Karpas-422 (cell line): ENCODE results near the gene PRR16. TPM values are rescaled to one million over a fixed set of nuclear protein-coding genes. Genes with fewer than 3 reads are reported as not detected.

ENCODE experiments used
- DNase-seq: peaks from one replicate; pipeline ENCODE4 v3.0.0-alpha.2; 2015
- H2AFZ ChIP-seq: fragments of 200-600 bp; sonication (generic); 2 replicates; pipeline ENCODE4 v1.6.1; 2014; ENCODE audit warnings: antibody characterized with exemption, low read length, mixed read lengths
- H3K27ac ChIP-seq: fragments of 200-600 bp; sonication (generic); 2 replicates; pipeline ENCODE4 v1.5.1; 2014; ENCODE audit warnings: mild to moderate bottlenecking, low read length, moderate library complexity
- H3K27me3 ChIP-seq: fragments of 200-600 bp; sonication (generic); 2 replicates; pipeline ENCODE4 v1.6.1; 2014; ENCODE audit warnings: low read length, mixed read lengths
- H3K36me3 ChIP-seq: fragments of 200-600 bp; sonication (generic); 2 replicates; pipeline ENCODE4 v1.6.1; 2014; ENCODE audit warnings: low read length, mixed read lengths; ENCODE audit not compliant: insufficient read depth
- H3K4me1 ChIP-seq: fragments of 200-600 bp; sonication (generic); 2 replicates; pipeline ENCODE4 v1.6.1; 2014; ENCODE audit warnings: mild to moderate bottlenecking, low read length, mixed read lengths
- H3K4me2 ChIP-seq: fragments of 200-600 bp; sonication (generic); 2 replicates; pipeline ENCODE4 v1.6.1; 2014; ENCODE audit warnings: low read length, low read depth, mild to moderate bottlenecking; ENCODE audit not compliant: poor library complexity, severe bottlenecking
- H3K4me3 ChIP-seq: fragments of 200-600 bp; sonication (generic); 2 replicates; pipeline ENCODE4 v1.5.1; 2014; ENCODE audit warnings: mild to moderate bottlenecking, antibody characterized with exemption, low read length, mixed read lengths
- H3K79me2 ChIP-seq: fragments of 200-600 bp; sonication (generic); 2 replicates; pipeline ENCODE4 v1.6.1; 2014; ENCODE audit warnings: mild to moderate bottlenecking, low read length, mixed read lengths
- H3K9ac ChIP-seq: fragments of 200-600 bp; sonication (generic); 2 replicates; pipeline ENCODE4 v1.6.0; 2014; ENCODE audit warnings: low read length
- H3K9me2 ChIP-seq: fragments of 200-600 bp; sonication (generic), shearing (Covaris generic); replicated peaks from 2 replicates; pipeline ENCODE4 v1.6.0; 2014; ENCODE audit warnings: mild to moderate bottlenecking, low read length, moderate library complexity; ENCODE audit not compliant: insufficient read depth
- H3K9me3 ChIP-seq: fragments of 300-700, 200-600 bp; sonication (generic); 2 replicates; pipeline ENCODE4 v1.6.1; 2014; ENCODE audit warnings: low read length, mixed read lengths
- H4K20me1 ChIP-seq: fragments of 200-600 bp; sonication (generic); 2 replicates; pipeline ENCODE4 v1.6.1; 2014; ENCODE audit warnings: mild to moderate bottlenecking, antibody characterized with exemption, low read length, low read depth; ENCODE audit not compliant: insufficient read depth
- total RNA-seq: library from RNA; depleted of rRNA; stranded (reverse); fragments of >200 nt; shearing (Covaris generic); gene quantifications from 2 replicates; pipeline ENCODE4 v1.2.3, GENCODE V29; 2014; ENCODE audit warnings: low replicate concordance

PRR16 gene
- total RNA-seq, 1 experiment from 2014 or later = not detected

DNA sequence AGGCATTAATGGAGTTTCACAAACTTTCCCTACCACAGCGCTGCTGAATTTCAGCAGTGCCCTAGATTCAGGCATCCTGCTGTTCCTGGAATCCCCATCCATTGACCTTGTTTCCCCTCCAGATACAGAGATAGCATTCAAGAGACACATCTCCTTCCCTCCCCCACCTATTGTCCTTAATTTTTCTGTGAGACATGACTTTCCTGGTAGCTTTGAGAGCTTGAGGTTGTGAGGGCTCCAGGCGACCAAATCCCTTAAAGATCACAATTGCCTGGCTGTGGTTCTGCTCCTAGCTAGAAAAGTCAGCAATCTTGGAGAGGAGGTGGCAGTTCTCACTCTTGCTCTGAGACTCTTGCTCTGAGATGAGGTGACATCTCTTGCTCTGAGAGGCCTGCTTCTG is 48.0 kb downstream of the PRR16 start:
- Histone ChIP-seq H3K4me3 (no peak overlapping the region), H3K9me3 (no peaks in the 10 kb centered on the region), H2AFZ (no peak overlapping the region), H3K27ac (no peak overlapping the region), H4K20me1 (no peaks in the 10 kb centered on the region), H3K79me2 (no peaks in the 10 kb centered on the region), H3K36me3 (no peaks in the 10 kb centered on the region), H3K4me2 (no peak overlapping the region), H3K9ac (no peak overlapping the region), H3K4me1 (no peaks in the 10 kb centered on the region), H3K9me2 (no peaks in the 10 kb centered on the region), H3K27me3 (no peaks in the 10 kb centered on the region)
- DNase-seq = no peak

DNA sequence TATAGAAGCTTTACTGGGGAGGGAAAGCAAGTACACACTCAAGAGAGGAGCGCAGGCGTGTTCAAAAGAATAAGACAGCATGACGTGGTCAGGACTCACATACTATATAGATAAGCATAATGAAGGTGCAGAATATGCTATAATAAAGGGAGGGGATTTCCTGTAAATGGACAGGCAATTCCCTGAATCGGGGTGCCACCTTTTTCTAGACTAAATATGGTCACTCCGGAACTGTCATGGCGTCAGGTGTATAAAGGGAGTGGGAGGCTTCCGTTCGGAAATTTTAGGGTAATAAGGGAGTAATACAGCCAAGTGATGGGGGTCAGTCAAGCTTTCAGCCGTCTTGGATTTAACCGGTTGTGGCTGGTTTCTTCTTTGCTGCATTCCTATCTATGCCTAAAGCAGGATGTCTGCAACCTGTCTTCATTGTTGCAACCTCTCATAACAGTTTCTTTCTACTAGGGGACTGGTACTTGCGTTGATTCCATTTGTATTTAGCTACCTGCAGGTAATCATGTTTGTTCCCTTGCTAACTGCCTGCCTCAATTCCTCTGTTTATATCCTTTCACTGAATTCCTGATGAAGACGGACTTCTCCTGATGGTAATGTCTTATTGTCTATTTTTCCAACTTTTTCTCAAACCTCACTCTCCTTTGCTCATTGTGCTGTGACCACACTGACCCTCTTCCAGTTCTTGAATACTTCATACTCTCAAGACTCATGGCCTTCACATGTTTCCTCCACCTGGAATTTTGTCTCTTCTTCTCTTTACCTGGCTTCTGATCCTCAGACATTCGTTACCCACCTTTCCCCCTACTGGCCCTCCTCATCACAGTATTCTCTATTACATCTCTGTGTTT is 48.9 kb downstream of the PRR16 start:
- Histone ChIP-seq H3K4me1 (no peaks in the 10 kb centered on the region), H3K9me3 (no peaks in the 10 kb centered on the region), H3K79me2 (no peaks in the 10 kb centered on the region), H3K9me2 (no peaks in the 10 kb centered on the region), H3K27me3 (no peaks in the 10 kb centered on the region), H3K9ac (no peak overlapping the region), H2AFZ (no peak overlapping the region), H3K4me2 (no peak overlapping the region), H4K20me1 (no peaks in the 10 kb centered on the region), H3K27ac (no peak overlapping the region), H3K4me3 (no peak overlapping the region), H3K36me3 (no peaks in the 10 kb centered on the region)
- no peak for DNase-seq

GRCh38 chr5:120516805-120517204 is 52.7 kb downstream of the PRR16 start:
- Histone ChIP-seq H3K27ac (no peak overlapping the region), H4K20me1 (no peaks in the 10 kb centered on the region), H3K4me1 (no peaks in the 10 kb centered on the region), H3K79me2 (no peaks in the 10 kb centered on the region), H3K36me3 (no peaks in the 10 kb centered on the region), H3K4me3 (no peak overlapping the region), H3K9ac (no peak overlapping the region), H2AFZ (no peak overlapping the region), H3K9me2 (no peaks in the 10 kb centered on the region), H3K27me3 (no peaks in the 10 kb centered on the region), H3K4me2 (no peak overlapping the region), H3K9me3 (no peaks in the 10 kb centered on the region)
- DNase-seq = no peak

DNA sequence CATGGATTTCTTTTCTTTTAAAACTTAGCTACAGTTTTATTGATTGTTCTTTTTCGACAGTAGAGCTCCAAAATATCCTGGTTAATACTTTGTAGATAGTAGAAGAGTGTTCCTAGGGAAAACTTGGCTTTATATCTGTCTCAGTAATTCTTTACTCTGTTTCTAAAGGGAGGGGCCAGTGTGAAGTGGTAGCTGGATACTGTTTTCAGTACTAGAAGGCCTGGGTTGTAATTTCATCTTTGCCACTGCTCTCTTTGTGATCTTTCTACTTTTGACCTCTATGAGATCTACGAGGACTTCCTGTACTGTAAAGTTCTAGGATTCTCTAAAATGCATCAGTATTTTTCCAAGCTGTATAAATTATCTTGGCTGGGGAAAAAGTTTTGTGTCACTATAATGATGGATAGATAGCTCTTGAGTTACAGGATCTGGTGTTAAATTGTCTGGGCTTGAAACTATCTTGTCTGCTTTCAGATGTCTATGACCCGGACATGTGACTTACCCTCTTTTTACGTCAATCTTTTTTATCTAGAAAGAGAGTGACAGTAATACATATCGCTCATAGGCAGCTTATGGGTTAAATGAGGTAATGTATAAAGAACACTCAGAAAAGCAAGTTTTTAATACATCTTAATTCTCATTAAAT is 53.6 kb downstream of the PRR16 start:
- Histone ChIP-seq H3K4me3 (no peak overlapping the region), H3K9me3 (no peaks in the 10 kb centered on the region), H3K79me2 (no peaks in the 10 kb centered on the region), H3K9ac (no peak overlapping the region), H3K27ac (no peak overlapping the region), H2AFZ (no peak overlapping the region), H3K4me2 (no peak overlapping the region), H4K20me1 (no peaks in the 10 kb centered on the region), H3K36me3 (no peaks in the 10 kb centered on the region), H3K4me1 (no peaks in the 10 kb centered on the region), H3K9me2 (no peaks in the 10 kb centered on the region), H3K27me3 (no peaks in the 10 kb centered on the region)
- no peak for DNase-seq

DNA sequence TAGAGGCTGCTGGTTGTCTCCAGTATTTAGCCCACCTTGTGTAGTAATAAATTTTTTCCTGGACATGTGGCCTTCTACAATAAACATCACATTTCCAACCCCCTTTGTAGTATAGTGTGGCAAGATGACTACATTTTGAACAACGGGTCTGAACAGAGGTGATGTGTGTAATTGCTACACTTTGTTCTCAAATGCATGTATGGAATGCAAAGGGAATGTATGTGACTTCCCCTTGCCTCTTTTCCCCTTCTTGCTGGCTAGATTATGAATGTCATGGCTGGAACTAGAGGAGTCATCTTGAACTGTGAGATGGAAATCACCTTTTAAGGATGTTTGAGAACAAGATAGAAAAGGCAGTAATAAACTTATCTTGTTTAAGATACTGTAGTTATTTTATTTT is 54.5 kb downstream of the PRR16 start:
- Histone ChIP-seq H3K27me3 (no peaks in the 10 kb centered on the region), H3K9me2 (no peaks in the 10 kb centered on the region), H3K79me2 (no peaks in the 10 kb centered on the region)

GRCh38 chr5:120527251-120527650 is 63.2 kb downstream of the PRR16 start:
- H3K36me3 ChIP-seq = no peaks in the 10 kb centered on the region
- no peak overlapping the region for H3K4me3 ChIP-seq
- H3K9ac ChIP-seq = no peak overlapping the region
- no peak for DNase-seq
- no peaks in the 10 kb centered on the region for H3K9me2 ChIP-seq
- H4K20me1 ChIP-seq = no peaks in the 10 kb centered on the region
- no peaks in the 10 kb centered on the region for H3K9me3 ChIP-seq
- no peaks in the 10 kb centered on the region for H3K79me2 ChIP-seq
- no peaks in the 10 kb centered on the region for H3K4me1 ChIP-seq
- H3K27me3 ChIP-seq = no peaks in the 10 kb centered on the region
- H2AFZ ChIP-seq = no peak overlapping the region
- H3K4me2 ChIP-seq = no peak overlapping the region
- H3K27ac ChIP-seq = no peak overlapping the region

More for the DNA sequence above, 54.5 kb downstream of the PRR16 start:
- Histone ChIP-seq H3K4me2 (no peak overlapping the region), H4K20me1 (no peaks in the 10 kb centered on the region), H3K9me3 (no peaks in the 10 kb centered on the region), H3K4me1 (no peaks in the 10 kb centered on the region), H2AFZ (no peak overlapping the region), H3K27ac (no peak overlapping the region), H3K4me3 (no peak overlapping the region), H3K36me3 (no peaks in the 10 kb centered on the region), H3K9ac (no peak overlapping the region)
- DNase-seq = no peak

GRCh38 chr5:120528609-120529008 is 64.5 kb downstream of the PRR16 start:
- no peak overlapping the region for H3K9ac ChIP-seq
- H3K9me2 ChIP-seq = no peaks in the 10 kb centered on the region
- no peak overlapping the region for H2AFZ ChIP-seq
- H4K20me1 ChIP-seq = no peaks in the 10 kb centered on the region
- no peak overlapping the region for H3K27ac ChIP-seq
- no peak for DNase-seq
- H3K9me3 ChIP-seq = no peaks in the 10 kb centered on the region
- no peaks in the 10 kb centered on the region for H3K4me1 ChIP-seq
- H3K4me2 ChIP-seq = no peak overlapping the region
- no peaks in the 10 kb centered on the region for H3K79me2 ChIP-seq
- no peaks in the 10 kb centered on the region for H3K36me3 ChIP-seq
- H3K4me3 ChIP-seq = no peak overlapping the region
- no peaks in the 10 kb centered on the region for H3K27me3 ChIP-seq

GRCh38 chr5:120529386-120529785 is 65.3 kb downstream of the PRR16 start:
- no peaks in the 10 kb centered on the region for H3K4me1 ChIP-seq
- H3K9me2 ChIP-seq = no peaks in the 10 kb centered on the region
- no peak overlapping the region for H3K9ac ChIP-seq
- H3K27ac ChIP-seq = no peak overlapping the region
- H3K9me3 ChIP-seq = no peaks in the 10 kb centered on the region
- no peak for DNase-seq
- H4K20me1 ChIP-seq = no peaks in the 10 kb centered on the region
- no peak overlapping the region for H3K4me3 ChIP-seq
- no peak overlapping the region for H3K4me2 ChIP-seq
- H2AFZ ChIP-seq = no peak overlapping the region
- no peaks in the 10 kb centered on the region for H3K36me3 ChIP-seq
- no peaks in the 10 kb centered on the region for H3K27me3 ChIP-seq
- H3K79me2 ChIP-seq = no peaks in the 10 kb centered on the region
